Astrocyte of the spinal cord (primary cell): Measurements from ENCODE around the gene RAB3GAP1.

ENCODE experiments used
- DNase-seq: peaks from one replicate; pipeline ENCODE4 v3.0.0; 2011; ENCODE audit warnings: low read depth, low spot score
- H3K4me3 ChIP-seq: 2 replicates; pipeline ENCODE4 v1.5.1; 2011; ENCODE audit warnings: low read depth, mild to moderate bottlenecking, low read length, moderate library complexity
- CTCF ChIP-seq: IDR thresholded peaks from 2 replicates; pipeline ENCODE4 v1.5.1; 2012; ENCODE audit warnings: low read depth, mild to moderate bottlenecking, low read length, inconsistent platforms
- in situ Hi-C: cut with HindIII; loops from 2 replicates; pipeline ENCODE4 v1.10.0; 2017; ENCODE audit warnings: low sequenced_read_pairs

Gene RAB3GAP1

GRCh38 chr2:135182190-135182589 is 130.1 kb downstream of the RAB3GAP1 start:
- no peak overlapping the region for H3K4me3 ChIP-seq
- DNase-seq: no peak
- in situ Hi-C loops: no loop called here
- TF ChIP-seq CTCF: no peak

- in situ Hi-C loops: no loop called here
- H3K4me3 ChIP-seq: no peak overlapping the region
- no peak for TF ChIP-seq CTCF
Observed at GRCh38 chr2:135182601-135183000, 130.5 kb downstream of the RAB3GAP1 start.

GRCh38 chr2:135183822-135184221 is 131.7 kb downstream of the RAB3GAP1 start:
- no peak for TF ChIP-seq CTCF
- DNase-seq: no peak
- no peak overlapping the region for H3K4me3 ChIP-seq
- in situ Hi-C loops: no loop called here

More at GRCh38 chr2:135182601-135183000, 130.5 kb downstream of the RAB3GAP1 start:
- no peak for DNase-seq

- DNase-seq: peak; percentile 13
- no peak overlapping the region for H3K4me3 ChIP-seq
- in situ Hi-C loops: no loop called here
- TF ChIP-seq CTCF: no peak
Observed at GRCh38 chr2:135186054-135186453, 134.0 kb downstream of the RAB3GAP1 start.

GRCh38 chr2:135187270-135187669 is 135.2 kb downstream of the RAB3GAP1 start:
- no peak for DNase-seq
- TF ChIP-seq CTCF: no peak
- H3K4me3 ChIP-seq: no peak overlapping the region
- in situ Hi-C loops: no loop called here

- no peak for DNase-seq
- no peak overlapping the region for H3K4me3 ChIP-seq
- in situ Hi-C loops: no loop called here
- TF ChIP-seq CTCF: no peak
Observed at GRCh38 chr2:135189148-135189547, 137.1 kb downstream of the RAB3GAP1 start.

GRCh38 chr2:135190799-135191198 is 138.7 kb downstream of the RAB3GAP1 start:
- H3K4me3 ChIP-seq: no peak overlapping the region
- in situ Hi-C loops: no loop called here
- no peak for TF ChIP-seq CTCF
- no peak for DNase-seq
